HL-60 (cell line): ENCODE measurements around the gene DNAAF5.
"Not testable (repeated sequence)": the region's sequence is repeated elsewhere in the genome, so short reads cannot be mapped to it uniquely, and the experiment has no call there.

Experiments
- DNase-seq, 2 experiments: peaks; one replicate each; pipeline ENCODE4 v3.0.0-alpha.2; 2010 to 2020; ENCODE audit warnings: low read depth in 1 of 2, low spot score in 1 of 2
- H3K27ac ChIP-seq: fragments of 250-450 bp; sonication (Bioruptor Pico); replicated peaks from 2 replicates; pipeline ENCODE4 v1.5.1; 2020; ENCODE audit warnings: mild to moderate bottlenecking, moderate library complexity
- H3K27me3 ChIP-seq: fragments of 250-450 bp; sonication (Bioruptor Pico); 2 replicates; pipeline ENCODE4 v1.5.1; 2021; ENCODE audit warnings: mild to moderate bottlenecking, moderate library complexity; ENCODE audit not compliant: insufficient read depth, poor library complexity, severe bottlenecking
- H3K4me3 ChIP-seq: replicated peaks from 2 replicates; pipeline ENCODE4 v1.5.1; 2011; ENCODE audit warnings: mild to moderate bottlenecking, control low read depth, low read length; ENCODE audit not compliant: insufficient read depth
- CTCF ChIP-seq: IDR thresholded peaks from one replicate; pipeline ENCODE4 v1.5.1; 2011; ENCODE audit warnings: low read length, control low read depth, inconsistent platforms; ENCODE audit not compliant: insufficient read depth
- GABPA ChIP-seq: IDR thresholded peaks from 2 replicates; pipeline ENCODE4 v1.6.1; 2012; ENCODE audit warnings: low read depth
- POLR2AphosphoS5 ChIP-seq: IDR thresholded peaks from 2 replicates; pipeline ENCODE4 v1.6.1; 2012; ENCODE audit warnings: low read depth
- REST ChIP-seq: IDR thresholded peaks from 2 replicates; pipeline ENCODE4 v1.6.1; 2012; ENCODE audit warnings: low read depth; ENCODE audit not compliant: insufficient replicate concordance
- SPI1 ChIP-seq: IDR thresholded peaks from 2 replicates; pipeline ENCODE4 v1.6.1; 2012; ENCODE audit warnings: low read depth, mild to moderate bottlenecking, borderline replicate concordance

Gene DNAAF5

GRCh38 chr7:791519-791918, 65.0 kb downstream of the DNAAF5 start:
- Histone ChIP-seq H3K4me3 (no peak overlapping the region), H3K27me3 (no peaks in the 10 kb centered on the region), H3K27ac (no peak overlapping the region)
- no peak for DNase-seq
- TF ChIP-seq SPI1: no peak

GRCh38 chr7:794207-794606, 67.7 kb downstream of the DNAAF5 start:
- Histone ChIP-seq H3K27ac (no peak overlapping the region), H3K4me3 (no peak overlapping the region), H3K27me3 (no peaks in the 10 kb centered on the region)
- TF ChIP-seq SPI1: no peak
- TF ChIP-seq POLR2AphosphoS5: no peak
- no peak for TF ChIP-seq CTCF
- no peak for TF ChIP-seq GABPA
- no peak for TF ChIP-seq REST
- no peak for DNase-seq

GRCh38 chr7:794671-795329, 68.3 kb downstream of the DNAAF5 start:
- H3K27me3 ChIP-seq: no peaks in the 10 kb centered on the region
- H3K27ac ChIP-seq: no peak overlapping the region
- no peak for TF ChIP-seq POLR2AphosphoS5
- TF ChIP-seq GABPA: no peak
- no peak for TF ChIP-seq REST
- H3K4me3 ChIP-seq: no peak overlapping the region
- no peak for DNase-seq

GRCh38 chr7:796434-797169, 70.1 kb downstream of the DNAAF5 start:
- not testable (repeated sequence) for H3K27ac ChIP-seq, DNase-seq

GRCh38 chr7:798921-799470, 72.5 kb downstream of the DNAAF5 start:
- no peak for DNase-seq
- H3K27me3 ChIP-seq: no peaks in the 10 kb centered on the region
- H3K27ac ChIP-seq: no peak overlapping the region
- H3K4me3 ChIP-seq: no peak overlapping the region
- no peak for TF ChIP-seq GABPA
- TF ChIP-seq POLR2AphosphoS5: no peak
- TF ChIP-seq SPI1: no peak
- TF ChIP-seq REST: no peak
- TF ChIP-seq CTCF: no peak

More at GRCh38 chr7:796434-797169, 70.1 kb downstream of the DNAAF5 start:
- not testable (repeated sequence) for H3K27me3 ChIP-seq, H3K4me3 ChIP-seq
